Colonic mucosa (tissue), 4 donors: ENCODE measurements around the gene SLCO1A2. TPM values are rescaled to one million over a fixed set of nuclear protein-coding genes. Genes with fewer than 3 reads are reported as not detected.

Source experiments
- DNase-seq: peaks from one replicate; pipeline ENCODE4 v3.0.0-alpha.2; 2020
- H3K27ac ChIP-seq: fragments of 200-600 bp; one replicate; pipeline ENCODE4 v1.8.0; 2021
- H3K27me3 ChIP-seq: fragments of 200-600 bp; one replicate; pipeline ENCODE4 v1.8.0; 2021
- H3K36me3 ChIP-seq: fragments of 200-600 bp; one replicate; pipeline ENCODE4 v1.8.0; 2021
- H3K4me1 ChIP-seq: fragments of 200-600 bp; one replicate; pipeline ENCODE4 v1.8.0; 2021; ENCODE audit warnings: mild to moderate bottlenecking
- H3K4me3 ChIP-seq: fragments of 200-600 bp; one replicate; pipeline ENCODE4 v1.8.0; 2021
- H3K9ac ChIP-seq, 2 donors: one replicate each; pipeline ENCODE4 v1.7.0; 2013; ENCODE audit warnings: control low read depth in 2 of 2, low read depth in 2 of 2, low read length in 2 of 2
- H3K9me3 ChIP-seq: fragments of 200-600 bp; one replicate; pipeline ENCODE4 v1.8.0; 2021
- intact Hi-C: fragments of 100-400 bp; cut with DNase I; formaldehyde crosslinking; loops from one replicate; pipeline ENCODE4 v1.14.1; 2022
- total RNA-seq, 2 donors: library from RNA; stranded (reverse); fragmentation: NEBNext Ultra II Directional in 1 of 2; extraction: Animal tissue kit (Norgen Biotek cat#: 25700) in 1 of 2; gene quantifications; one replicate each; pipeline ENCODE4 v1.2.1, GENCODE V29; 2021
- TF ChIP-seq, protein P1 (sequence below): fragments of 200-600 bp; IDR thresholded peaks from one replicate; pipeline ENCODE4 v1.8.0; 2022; ENCODE audit warnings: antibody characterized with exemption, mild to moderate bottlenecking
- donor health status: healthy.
- donor health status: DM: no; HTN: no; CAD: no.
- donor health status: DM: no; HTN: no; CAD: no.

The SLCO1A2 gene
- total RNA-seq, 2 donors from 2014 or later: not detected

DNA sequence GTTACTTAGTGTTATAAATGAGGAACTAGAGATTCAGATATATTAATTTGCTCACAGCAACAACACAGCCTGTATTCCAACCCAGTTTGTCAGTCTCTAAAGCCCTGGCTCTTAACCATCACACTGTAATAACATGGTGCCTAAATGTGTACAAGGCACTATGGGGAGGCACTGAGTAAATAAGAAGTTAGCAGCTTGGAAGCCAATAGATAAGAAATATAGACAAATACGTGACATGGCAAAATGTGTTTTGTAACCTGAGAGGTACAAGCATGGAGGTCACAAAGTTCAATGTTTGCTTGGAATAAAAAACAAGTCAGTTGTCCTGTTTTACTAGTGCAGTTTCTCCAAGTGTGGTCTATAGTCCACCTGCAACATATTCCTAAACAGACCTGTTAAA is 16.3 kb upstream of the SLCO1A2 start:
- Histone ChIP-seq H3K36me3 (no peaks in the 10 kb centered on the region), H3K9ac (no peak overlapping the region), H3K4me1 (no peaks in the 10 kb centered on the region), H3K4me3 (no peak overlapping the region), H3K27ac (no peak overlapping the region), H3K9me3 (no peaks in the 10 kb centered on the region), H3K27me3 (no peaks in the 10 kb centered on the region)
- DNase-seq: no peak
- intact Hi-C loops: no loop called here
- TF ChIP-seq, protein P1, sequence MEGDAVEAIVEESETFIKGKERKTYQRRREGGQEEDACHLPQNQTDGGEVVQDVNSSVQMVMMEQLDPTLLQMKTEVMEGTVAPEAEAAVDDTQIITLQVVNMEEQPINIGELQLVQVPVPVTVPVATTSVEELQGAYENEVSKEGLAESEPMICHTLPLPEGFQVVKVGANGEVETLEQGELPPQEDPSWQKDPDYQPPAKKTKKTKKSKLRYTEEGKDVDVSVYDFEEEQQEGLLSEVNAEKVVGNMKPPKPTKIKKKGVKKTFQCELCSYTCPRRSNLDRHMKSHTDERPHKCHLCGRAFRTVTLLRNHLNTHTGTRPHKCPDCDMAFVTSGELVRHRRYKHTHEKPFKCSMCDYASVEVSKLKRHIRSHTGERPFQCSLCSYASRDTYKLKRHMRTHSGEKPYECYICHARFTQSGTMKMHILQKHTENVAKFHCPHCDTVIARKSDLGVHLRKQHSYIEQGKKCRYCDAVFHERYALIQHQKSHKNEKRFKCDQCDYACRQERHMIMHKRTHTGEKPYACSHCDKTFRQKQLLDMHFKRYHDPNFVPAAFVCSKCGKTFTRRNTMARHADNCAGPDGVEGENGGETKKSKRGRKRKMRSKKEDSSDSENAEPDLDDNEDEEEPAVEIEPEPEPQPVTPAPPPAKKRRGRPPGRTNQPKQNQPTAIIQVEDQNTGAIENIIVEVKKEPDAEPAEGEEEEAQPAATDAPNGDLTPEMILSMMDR: no peak

DNA sequence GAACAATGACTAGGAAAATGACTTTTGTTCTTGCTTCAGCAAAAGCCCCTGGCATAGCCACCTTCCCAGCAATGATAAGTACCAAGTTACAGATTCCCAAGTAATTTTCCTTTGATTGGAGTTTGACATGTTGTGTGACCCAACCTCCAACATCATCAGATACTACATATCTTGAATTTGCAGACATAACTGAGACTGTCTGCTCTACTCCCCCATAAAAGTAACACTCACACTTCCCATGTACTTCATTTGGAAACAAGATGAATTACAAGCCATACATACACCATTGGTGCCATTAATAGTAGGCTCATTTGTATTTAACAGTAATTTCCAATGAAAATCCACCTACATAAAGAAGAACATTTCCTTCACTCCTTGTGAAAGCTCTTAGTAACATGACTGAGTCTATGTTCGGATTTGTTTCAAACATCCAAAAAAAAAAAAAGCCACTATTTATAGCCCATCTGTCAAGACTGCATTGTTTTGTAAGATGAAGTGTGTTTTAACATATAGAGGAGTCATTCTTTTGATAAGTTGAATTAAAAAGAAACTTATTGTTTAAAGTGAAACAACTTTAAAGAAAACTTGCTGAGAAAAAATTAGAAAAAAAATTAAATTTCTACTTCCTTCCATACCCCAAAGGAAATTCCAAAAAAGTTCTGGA is 12.0 kb upstream of the SLCO1A2 start:
- Histone ChIP-seq H3K4me1 (no peaks in the 10 kb centered on the region), H3K9ac (no peak overlapping the region), H3K36me3 (no peaks in the 10 kb centered on the region), H3K27me3 (no peaks in the 10 kb centered on the region), H3K9me3 (no peaks in the 10 kb centered on the region), H3K4me3 (no peak overlapping the region), H3K27ac (no peak overlapping the region)
- DNase-seq: no peak
- TF ChIP-seq, protein P1: no peak
- intact Hi-C loops: no loop called here

DNA sequence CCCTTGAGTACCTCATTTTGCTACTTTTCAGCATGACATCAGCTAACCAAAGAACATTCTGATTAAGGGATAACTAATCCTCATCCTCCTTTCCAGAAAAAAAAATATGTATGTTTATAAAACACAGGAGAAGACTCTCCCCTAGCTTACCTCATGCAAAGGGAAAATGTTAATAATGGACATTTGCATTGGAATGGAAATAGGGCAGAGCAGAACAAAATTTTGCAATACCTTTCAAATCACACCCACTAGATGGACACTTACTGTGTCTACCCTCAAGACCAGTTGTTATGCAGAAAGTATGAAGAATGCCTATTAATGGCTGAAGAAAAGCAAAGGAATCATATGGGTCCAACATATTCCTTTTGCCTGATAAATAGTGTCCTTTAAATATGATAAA is 8.9 kb upstream of the SLCO1A2 start:
- no peak for DNase-seq
- TF ChIP-seq, protein P1: no peak
- intact Hi-C loops: no loop called here

DNA sequence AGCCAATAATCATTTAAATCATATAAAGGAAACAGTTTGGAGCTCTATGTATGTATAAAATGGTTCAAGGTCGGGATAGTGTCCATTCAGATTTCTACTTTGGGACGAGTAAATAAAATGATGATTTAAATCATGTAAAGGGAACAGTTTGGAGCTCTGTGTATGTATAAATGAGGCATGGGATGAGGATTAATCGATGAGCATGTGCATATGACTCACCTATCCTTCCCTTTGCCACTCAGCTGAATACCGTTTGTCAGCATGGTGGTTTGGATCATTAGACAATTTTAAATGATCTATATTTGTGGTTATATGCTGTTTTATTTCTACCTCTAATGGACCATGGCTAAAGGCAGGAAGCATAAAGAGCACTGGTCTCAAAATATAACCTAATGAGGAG is 7.1 kb upstream of the SLCO1A2 start:
- TF ChIP-seq, protein P1: no peak
- Histone ChIP-seq H3K27me3 (no peaks in the 10 kb centered on the region), H3K36me3 (no peaks in the 10 kb centered on the region), H3K4me3 (no peak overlapping the region), H3K9ac (no peak overlapping the region), H3K27ac (no peak overlapping the region), H3K4me1 (no peaks in the 10 kb centered on the region), H3K9me3 (no peaks in the 10 kb centered on the region)
- intact Hi-C loops: no loop called here
- DNase-seq: no peak

More for the DNA sequence above, 8.9 kb upstream of the SLCO1A2 start:
- Histone ChIP-seq H3K4me3 (no peak overlapping the region), H3K9ac (no peak overlapping the region), H3K36me3 (no peaks in the 10 kb centered on the region), H3K27ac (no peak overlapping the region), H3K27me3 (no peaks in the 10 kb centered on the region), H3K4me1 (no peaks in the 10 kb centered on the region), H3K9me3 (no peaks in the 10 kb centered on the region)

DNA sequence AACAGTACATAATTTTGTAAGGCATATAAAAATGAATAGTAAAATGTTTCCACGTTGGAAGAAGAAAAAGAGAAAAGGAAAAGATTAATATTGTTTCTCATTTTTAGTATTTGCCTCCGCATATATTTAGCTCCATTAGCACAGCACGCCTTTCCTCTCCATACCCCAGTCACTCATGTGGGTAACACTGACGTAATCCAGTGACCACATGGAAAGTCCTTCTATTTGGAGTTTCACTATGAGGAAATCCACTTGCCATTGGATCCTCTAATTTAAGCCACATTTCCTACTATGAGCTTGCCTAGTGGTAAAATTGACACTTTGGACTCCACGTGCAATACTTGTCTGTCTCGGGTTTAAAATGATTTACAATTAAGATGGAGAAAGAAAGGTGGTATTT is 5.7 kb upstream of the SLCO1A2 start:
- no peaks in the 10 kb centered on the region for H3K4me1 ChIP-seq
- TF ChIP-seq, protein P1: no peak
- H3K4me3 ChIP-seq: no peak overlapping the region
- no peaks in the 10 kb centered on the region for H3K36me3 ChIP-seq
- H3K9me3 ChIP-seq: no peaks in the 10 kb centered on the region
- H3K27me3 ChIP-seq: no peaks in the 10 kb centered on the region
- H3K9ac ChIP-seq: no peak overlapping the region
- no peak overlapping the region for H3K27ac ChIP-seq
- intact Hi-C loops: no loop called here
- no peak for DNase-seq
